OCI-LY3 (cell line): ENCODE measurements around the gene COPS3.

Experiments
- CTCF ChIP-seq: fragments of 200-600, 300-600 bp; sonication (generic); IDR thresholded peaks from 2 replicates; pipeline ENCODE4 v1.5.1; 2014; ENCODE audit warnings: antibody characterized with exemption, low read length, low read depth
- EZH2phosphoT487 ChIP-seq: fragments of 200-600 bp; shearing (Covaris generic); IDR thresholded peaks from 2 replicates; pipeline ENCODE4 v1.6.1; 2018; ENCODE audit warnings: antibody characterized with exemption, mixed run types, low read depth

DNA sequence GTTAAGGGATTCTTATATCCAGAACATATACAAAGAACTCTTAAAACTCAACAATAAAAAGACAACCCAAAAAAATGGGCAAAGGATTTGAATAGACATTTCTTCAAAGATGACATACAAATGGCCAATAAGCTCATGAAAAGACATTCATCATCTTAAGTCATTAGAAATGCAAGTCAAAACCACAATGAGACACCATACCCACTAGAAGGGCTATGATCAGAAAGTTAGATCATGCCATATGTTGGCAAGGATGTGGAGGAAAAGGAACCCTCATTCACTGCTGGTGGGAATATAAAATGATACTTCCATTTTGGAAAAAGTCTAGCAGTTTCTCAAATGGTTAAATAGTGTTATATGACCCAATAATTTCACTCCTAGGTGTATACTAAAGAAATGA lies 84.3 kb downstream of the COPS3 start:
- TF ChIP-seq CTCF (no peak), EZH2phosphoT487 (no peak)
